Ishikawa (cell line): ENCODE results near the gene MADD.

Experiments used
- CEBPB ChIP-seq: IDR thresholded peaks from 2 replicates; pipeline ENCODE4 v1.6.1; 2012
- CREB1 ChIP-seq: IDR thresholded peaks from 2 replicates; pipeline ENCODE4 v1.6.1; 2012; ENCODE audit warnings: low read depth
- EGR1 ChIP-seq: IDR thresholded peaks from 2 replicates; pipeline ENCODE4 v1.6.1; 2012
- EP300 ChIP-seq: IDR thresholded peaks from 2 replicates; pipeline ENCODE4 v1.6.1; 2012; ENCODE audit warnings: borderline replicate concordance
- FOXM1 ChIP-seq: IDR thresholded peaks from 2 replicates; pipeline ENCODE4 v1.6.1; 2012; ENCODE audit warnings: low read depth, borderline replicate concordance
- NFIC ChIP-seq: IDR thresholded peaks from 2 replicates; pipeline ENCODE4 v1.6.1; 2012
- RAD21 ChIP-seq: IDR thresholded peaks from 2 replicates; pipeline ENCODE4 v1.6.1; 2012; ENCODE audit warnings: low read depth
- TAF1 ChIP-seq: IDR thresholded peaks from 2 replicates; pipeline ENCODE4 v1.6.1; 2012; ENCODE audit warnings: low read depth, mild to moderate bottlenecking
- TCF12 ChIP-seq: IDR thresholded peaks from 2 replicates; pipeline ENCODE4 v1.6.1; 2012; ENCODE audit warnings: low read depth
- TEAD4 ChIP-seq: IDR thresholded peaks from 2 replicates; pipeline ENCODE4 v1.6.1; 2012
- YY1 ChIP-seq: IDR thresholded peaks from 2 replicates; pipeline ENCODE4 v1.6.1; 2012; ENCODE audit warnings: low read depth
- ZBTB7A ChIP-seq: IDR thresholded peaks from 2 replicates; pipeline ENCODE4 v1.6.1; 2012; ENCODE audit warnings: low read depth
- TF ChIP-seq, protein P1 (sequence below): IDR thresholded peaks from 2 replicates; pipeline ENCODE4 v1.6.1; 2012
- TF ChIP-seq, protein P2 (sequence below): IDR thresholded peaks from 2 replicates; pipeline ENCODE4 v1.6.1; 2012
- TF ChIP-seq, protein P3 (sequence below): IDR thresholded peaks from 2 replicates; pipeline ENCODE4 v1.6.1; 2012; ENCODE audit warnings: low read depth, mild to moderate bottlenecking

MADD gene

DNA sequence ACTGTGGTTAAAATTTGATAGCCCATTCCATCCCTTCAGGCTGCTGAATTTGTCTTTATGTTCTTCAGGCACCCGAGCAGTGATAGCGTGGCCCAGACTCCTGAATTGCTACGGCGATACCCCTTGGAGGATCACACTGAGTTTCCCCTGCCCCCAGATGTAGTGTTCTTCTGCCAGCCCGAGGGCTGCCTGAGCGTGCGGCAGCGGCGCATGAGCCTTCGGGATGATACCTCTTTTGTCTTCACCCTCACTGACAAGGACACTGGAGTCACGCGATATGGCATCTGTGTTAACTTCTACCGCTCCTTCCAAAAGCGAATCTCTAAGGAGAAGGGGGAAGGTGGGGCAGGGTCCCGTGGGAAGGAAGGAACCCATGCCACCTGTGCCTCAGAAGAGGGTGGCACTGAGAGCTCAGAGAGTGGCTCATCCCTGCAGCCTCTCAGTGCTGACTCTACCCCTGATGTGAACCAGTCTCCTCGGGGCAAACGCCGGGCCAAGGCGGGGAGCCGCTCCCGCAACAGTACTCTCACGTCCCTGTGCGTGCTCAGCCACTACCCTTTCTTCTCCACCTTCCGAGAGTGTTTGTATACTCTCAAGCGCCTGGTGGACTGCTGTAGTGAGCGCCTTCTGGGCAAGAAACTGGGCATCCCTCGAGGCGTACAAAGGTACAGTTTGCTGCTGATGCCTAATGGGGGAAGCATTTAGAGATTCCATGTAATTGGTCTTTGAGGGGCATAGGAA is 4.7 kb downstream of the MADD start:
- no peak for TF ChIP-seq EP300
- TF ChIP-seq CREB1, result no peak
- no peak for TF ChIP-seq TEAD4

DNA sequence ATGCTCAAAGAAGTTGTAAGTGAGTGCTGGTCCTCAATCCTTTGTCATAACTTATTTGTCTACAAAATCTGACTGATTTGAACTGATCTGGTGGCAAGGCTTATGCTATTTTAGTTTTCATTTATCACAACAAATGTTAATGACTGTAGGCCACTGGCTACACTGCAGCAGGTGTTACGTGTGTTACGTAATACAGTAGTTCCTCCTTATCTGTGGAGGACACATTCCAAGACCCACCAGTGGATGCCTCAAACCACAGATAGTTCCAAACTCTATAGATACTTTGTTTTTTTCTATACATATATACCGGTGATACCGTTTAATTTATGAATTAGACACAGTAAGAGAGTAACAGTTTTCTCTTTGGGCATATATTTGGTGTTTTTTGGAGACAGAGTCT is 7.0 kb downstream of the MADD start:
- TF ChIP-seq TAF1 (no peak), FOXM1 (no peak), ZBTB7A (no peak), TEAD4 (no peak), TCF12 (no peak)

DNA sequence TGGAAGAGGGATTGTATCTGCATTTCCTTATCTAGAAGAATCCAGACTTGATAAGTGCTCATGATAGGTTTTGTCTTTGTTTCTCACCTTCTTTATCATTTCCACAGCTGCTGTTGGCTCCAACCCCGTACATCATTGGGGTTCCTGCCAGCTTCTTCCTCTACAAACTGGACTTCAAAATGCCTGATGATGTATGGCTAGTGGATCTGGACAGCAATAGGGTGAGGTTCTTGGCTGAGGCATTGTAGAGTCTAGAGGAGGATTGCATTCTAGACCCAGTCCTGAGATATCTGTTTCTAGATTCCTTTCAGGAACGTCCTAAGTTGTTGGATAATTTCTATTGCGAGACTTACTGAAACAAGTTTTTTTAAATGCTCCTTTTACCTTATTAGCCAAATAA is 8.1 kb downstream of the MADD start:
- no peak for TF ChIP-seq TAF1
- no peak for TF ChIP-seq TEAD4
- TF ChIP-seq, protein P1, sequence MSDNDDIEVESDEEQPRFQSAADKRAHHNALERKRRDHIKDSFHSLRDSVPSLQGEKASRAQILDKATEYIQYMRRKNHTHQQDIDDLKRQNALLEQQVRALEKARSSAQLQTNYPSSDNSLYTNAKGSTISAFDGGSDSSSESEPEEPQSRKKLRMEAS, result no peak
- TF ChIP-seq RAD21, result no peak
- no peak for TF ChIP-seq NFIC
- TF ChIP-seq TCF12, result no peak
- no peak for TF ChIP-seq ZBTB7A
- TF ChIP-seq, protein P2, sequence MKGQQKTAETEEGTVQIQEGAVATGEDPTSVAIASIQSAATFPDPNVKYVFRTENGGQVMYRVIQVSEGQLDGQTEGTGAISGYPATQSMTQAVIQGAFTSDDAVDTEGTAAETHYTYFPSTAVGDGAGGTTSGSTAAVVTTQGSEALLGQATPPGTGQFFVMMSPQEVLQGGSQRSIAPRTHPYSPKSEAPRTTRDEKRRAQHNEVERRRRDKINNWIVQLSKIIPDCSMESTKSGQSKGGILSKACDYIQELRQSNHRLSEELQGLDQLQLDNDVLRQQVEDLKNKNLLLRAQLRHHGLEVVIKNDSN, result no peak
- TF ChIP-seq YY1, result no peak

DNA sequence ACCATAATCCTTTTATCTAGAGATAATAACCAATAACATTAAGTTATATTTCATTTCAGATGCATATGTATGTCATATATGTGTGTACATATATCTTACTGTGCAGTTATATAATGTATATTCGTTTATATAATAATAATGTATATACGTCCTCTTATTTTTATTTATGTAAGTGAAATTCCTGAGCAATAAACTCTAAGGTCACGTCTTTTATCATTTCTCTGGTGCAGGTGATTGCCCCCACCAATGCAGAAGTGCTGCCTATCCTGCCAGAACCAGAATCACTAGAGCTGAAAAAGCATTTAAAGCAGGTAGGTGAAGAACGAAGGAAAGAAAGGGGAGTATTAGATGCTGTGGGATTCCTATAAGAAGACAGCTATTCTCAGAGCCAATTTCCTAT is 8.8 kb downstream of the MADD start:
- TF ChIP-seq YY1 (no peak), CREB1 (no peak), CEBPB (no peak)
- TF ChIP-seq, protein P2, result no peak

DNA sequence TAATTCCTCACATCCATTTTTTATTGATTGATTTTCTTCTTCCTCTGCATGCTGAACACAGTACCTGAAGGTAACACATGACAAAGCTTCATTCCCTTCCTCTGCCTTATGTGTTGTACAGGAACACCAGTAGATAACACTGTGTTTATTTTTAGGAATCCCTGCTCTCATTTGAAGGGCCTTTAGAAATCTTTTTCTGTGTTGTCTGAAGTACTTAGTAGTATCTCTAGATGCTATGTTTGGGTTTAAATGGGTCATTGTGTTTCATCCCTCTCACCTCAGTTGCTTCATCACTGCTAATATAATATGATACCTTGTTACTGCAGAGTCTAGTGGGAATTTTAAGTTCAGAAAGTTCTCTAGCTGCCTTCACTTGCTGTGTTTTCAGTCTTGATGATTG is 10.2 kb downstream of the MADD start:
- TF ChIP-seq RAD21 (no peak), TAF1 (no peak), ZBTB7A (no peak), EP300 (no peak), EGR1 (no peak), FOXM1 (no peak), NFIC (no peak), CREB1 (no peak), YY1 (no peak), TEAD4 (no peak), CEBPB (no peak), TCF12 (no peak)
- TF ChIP-seq, protein P3, sequence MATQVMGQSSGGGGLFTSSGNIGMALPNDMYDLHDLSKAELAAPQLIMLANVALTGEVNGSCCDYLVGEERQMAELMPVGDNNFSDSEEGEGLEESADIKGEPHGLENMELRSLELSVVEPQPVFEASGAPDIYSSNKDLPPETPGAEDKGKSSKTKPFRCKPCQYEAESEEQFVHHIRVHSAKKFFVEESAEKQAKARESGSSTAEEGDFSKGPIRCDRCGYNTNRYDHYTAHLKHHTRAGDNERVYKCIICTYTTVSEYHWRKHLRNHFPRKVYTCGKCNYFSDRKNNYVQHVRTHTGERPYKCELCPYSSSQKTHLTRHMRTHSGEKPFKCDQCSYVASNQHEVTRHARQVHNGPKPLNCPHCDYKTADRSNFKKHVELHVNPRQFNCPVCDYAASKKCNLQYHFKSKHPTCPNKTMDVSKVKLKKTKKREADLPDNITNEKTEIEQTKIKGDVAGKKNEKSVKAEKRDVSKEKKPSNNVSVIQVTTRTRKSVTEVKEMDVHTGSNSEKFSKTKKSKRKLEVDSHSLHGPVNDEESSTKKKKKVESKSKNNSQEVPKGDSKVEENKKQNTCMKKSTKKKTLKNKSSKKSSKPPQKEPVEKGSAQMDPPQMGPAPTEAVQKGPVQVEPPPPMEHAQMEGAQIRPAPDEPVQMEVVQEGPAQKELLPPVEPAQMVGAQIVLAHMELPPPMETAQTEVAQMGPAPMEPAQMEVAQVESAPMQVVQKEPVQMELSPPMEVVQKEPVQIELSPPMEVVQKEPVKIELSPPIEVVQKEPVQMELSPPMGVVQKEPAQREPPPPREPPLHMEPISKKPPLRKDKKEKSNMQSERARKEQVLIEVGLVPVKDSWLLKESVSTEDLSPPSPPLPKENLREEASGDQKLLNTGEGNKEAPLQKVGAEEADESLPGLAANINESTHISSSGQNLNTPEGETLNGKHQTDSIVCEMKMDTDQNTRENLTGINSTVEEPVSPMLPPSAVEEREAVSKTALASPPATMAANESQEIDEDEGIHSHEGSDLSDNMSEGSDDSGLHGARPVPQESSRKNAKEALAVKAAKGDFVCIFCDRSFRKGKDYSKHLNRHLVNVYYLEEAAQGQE, result no peak
- TF ChIP-seq, protein P2, result no peak
- TF ChIP-seq, protein P1, result no peak

DNA sequence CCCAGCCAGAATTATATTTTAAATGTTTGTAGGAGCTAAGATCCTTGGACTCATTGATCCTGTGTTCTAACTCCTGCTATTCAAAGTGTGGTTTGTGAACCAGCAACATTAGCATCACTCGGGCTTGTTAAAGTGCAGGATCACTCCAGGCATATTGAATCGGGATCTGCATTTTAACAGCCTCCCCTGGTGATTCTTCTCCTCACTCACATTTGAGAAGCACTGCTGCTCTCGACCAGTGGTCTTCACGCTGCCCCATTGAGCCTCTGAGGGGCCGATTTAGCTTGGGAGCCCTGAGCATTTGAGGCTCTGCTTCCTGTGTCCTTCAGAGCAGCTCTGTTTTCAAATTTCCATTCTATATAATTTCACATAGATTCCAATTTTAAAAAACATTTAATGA is 10.9 kb downstream of the MADD start:
- no peak for TF ChIP-seq ZBTB7A
- TF ChIP-seq, protein P1, result no peak
- no peak for TF ChIP-seq RAD21
- no peak for TF ChIP-seq EGR1
- TF ChIP-seq TEAD4, result no peak
- no peak for TF ChIP-seq FOXM1

DNA sequence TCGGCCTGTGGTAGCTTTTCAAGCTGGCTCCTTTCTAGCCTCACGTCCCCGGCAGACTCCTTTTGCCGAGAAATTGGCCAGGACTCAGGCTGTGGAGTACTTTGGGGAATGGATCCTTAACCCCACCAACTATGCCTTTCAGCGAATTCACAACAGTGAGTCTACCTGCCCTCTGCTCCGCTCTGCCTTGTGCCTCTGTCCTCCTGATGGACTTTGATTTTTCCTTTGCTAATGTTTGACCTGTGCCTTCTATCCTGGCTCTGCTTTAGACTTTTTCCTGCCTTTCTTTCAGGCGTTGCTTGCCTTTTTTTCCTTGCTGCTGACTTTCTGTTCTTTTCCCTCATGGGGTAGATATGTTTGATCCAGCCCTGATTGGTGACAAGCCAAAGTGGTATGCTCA is 12.5 kb downstream of the MADD start:
- no peak for TF ChIP-seq CEBPB
- TF ChIP-seq TAF1, result no peak
- TF ChIP-seq TEAD4, result no peak
- TF ChIP-seq, protein P1, result no peak
- no peak for TF ChIP-seq TCF12
- TF ChIP-seq YY1, result no peak
- no peak for TF ChIP-seq NFIC

DNA sequence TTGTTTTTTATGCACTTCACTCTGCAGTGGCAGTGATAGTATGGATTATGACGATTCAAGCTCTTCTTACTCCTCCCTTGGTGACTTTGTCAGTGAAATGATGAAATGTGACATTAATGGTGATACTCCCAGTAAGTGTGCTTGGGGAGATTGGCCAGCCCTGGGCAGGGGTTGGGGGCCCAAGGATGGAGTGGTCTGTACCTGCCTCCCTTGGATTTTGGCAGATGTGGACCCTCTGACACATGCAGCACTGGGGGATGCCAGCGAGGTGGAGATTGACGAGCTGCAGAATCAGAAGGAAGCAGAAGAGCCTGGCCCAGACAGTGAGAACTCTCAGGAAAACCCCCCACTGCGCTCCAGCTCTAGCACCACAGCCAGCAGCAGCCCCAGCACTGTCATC is 14.2 kb downstream of the MADD start:
- TF ChIP-seq CREB1 (no peak), ZBTB7A (no peak), RAD21 (no peak), EGR1 (no peak), FOXM1 (no peak), EP300 (no peak), TEAD4 (no peak), NFIC (no peak), CEBPB (no peak), YY1 (no peak), TCF12 (no peak), TAF1 (no peak)
- TF ChIP-seq, protein P3, result no peak
- TF ChIP-seq, protein P2, result no peak
- TF ChIP-seq, protein P1, result no peak
